SIG-M5 treated with dmso at 0.1 percent for 504 hours (cell line): ENCODE data around the gene LRRFIP1.
"Not testable (repeated sequence)": the region's sequence is repeated elsewhere in the genome, so short reads cannot be mapped to it uniquely, and the experiment has no call there.

Source experiments
- DNase-seq: peaks from one replicate; lab custom pipeline; 2025; ENCODE audit not compliant: unreplicated experiment; lab: John Stamatoyannopoulos, UW

Gene LRRFIP1, protein sequence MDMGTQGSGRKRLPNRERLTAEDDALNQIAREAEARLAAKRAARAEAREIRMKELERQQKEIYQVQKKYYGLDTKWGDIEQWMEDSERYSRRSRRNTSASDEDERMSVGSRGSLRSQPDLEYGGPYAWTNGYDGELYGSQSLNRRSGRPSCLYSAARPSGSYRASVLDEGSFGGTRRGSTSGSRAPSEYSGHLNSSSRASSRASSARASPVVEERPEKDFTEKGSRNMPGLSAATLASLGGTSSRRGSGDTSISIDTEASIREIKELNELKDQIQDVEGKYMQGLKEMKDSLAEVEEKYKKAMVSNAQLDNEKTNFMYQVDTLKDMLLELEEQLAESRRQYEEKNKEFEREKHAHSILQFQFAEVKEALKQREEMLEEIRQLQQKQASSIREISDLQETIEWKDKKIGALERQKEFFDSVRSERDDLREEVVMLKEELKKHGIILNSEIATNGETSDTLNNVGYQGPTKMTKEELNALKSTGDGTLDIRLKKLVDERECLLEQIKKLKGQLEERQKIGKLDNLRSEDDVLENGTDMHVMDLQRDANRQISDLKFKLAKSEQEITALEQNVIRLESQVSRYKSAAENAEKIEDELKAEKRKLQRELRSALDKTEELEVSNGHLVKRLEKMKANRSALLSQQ

DNA sequence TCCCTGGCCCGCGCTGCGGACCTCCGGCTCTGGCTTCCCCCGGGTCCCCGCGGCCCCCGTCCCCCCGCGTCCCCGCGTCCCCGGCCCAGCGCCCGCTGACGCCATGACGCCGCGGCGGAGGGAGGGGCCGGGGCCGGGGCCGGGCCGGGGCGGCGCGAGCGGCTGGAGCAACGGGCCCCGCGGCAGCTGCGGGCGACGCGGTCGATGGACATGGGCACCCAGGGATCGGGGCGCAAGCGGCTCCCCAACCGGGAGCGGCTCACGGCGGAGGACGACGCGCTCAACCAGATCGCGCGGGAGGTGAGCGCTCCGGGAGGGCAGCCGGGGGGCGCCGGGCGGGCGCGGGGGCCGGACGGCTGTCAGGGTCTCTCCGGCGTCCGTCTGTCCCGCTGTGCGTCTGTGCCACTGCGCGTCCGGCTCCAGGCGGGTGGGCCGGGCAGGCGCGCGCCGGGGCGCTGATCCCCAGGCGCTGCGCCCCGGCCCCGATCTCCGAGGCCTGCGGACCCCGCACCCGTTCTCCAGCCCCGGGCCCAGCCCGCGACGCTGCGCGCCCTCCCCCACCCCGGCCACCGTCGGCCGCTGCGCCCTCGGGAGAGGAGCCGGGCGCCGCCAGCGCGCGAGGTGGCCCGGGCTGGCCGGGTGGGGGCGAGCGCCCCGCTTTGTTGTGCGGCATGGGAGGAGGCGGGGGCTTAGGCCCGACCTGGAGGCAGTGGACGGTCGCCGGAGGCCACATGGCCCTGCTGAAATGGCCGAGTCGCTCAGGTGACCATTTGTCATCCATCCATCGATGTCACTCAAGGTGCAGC is at the start of gene LRRFIP1:
Gene LRRFIP1 (plus strand): TSS at position 147 of the 806 bp plus-strand sequence. CDS start 58 bp downstream, at position 205.
- DNase-seq = no peak

DNA sequence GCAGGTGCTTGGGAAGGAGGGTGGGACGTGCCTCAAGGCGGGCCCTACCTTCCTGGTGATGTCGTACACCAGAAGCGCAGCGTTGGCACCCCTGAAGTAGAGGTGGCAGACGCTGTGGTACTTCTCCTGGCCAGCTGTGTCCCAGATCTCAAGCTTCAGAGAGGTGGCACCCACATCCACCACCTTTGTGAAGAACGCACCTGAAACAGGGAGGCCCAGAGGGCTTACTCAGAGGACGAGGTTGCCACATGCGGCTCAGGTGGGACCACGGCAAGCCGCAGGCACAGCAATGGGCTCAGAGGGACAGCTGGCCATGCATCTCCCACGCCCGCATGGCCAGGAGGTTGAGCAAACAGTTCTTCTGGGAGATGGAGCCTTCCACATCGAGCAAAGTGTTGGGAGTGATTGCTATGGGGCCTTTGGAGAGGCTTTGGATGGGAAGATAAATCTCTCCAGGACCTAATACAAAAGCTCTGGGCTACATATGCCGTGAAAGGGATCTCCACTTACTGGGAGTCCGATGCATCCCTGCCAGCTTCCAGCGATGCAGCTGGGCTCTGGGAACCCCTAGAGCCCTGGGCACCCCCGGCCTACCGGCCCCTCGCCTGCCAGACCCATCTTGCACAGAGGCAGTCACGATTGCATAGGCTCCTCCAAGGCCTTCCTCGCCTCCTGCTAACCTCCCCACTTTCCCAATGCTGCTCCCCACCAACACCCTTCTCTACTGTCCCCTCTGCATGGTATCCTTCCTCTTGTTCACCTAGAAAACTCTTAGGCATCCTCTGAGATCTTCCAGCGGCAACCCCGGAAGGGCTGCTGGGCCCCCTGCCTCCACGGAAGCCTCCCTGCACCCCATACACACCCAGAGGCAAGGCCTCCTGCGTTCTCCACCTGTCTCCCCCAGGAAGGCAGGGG is 49.2 kb upstream of the LRRFIP1 start:
- no peak for DNase-seq

DNA sequence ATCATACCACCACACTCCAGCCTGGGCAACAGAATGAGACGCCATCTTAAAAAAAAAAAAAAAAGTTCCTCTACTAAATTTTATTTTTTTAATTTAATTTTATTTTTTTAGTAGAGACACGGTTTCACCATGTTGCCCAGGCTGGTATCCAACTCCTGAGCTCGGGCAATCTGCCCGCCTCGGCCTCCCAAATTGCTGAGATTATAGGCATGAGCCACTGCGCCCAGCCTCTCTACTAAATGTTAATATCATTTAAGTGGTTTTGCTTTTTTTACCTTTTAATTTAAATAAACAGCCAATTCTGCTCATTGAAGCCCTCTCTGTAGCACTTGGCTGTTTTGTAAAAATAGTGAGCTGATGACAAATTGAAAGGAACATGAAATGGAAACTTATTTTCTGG is 46.1 kb upstream of the LRRFIP1 start:
- no peak for DNase-seq

DNA sequence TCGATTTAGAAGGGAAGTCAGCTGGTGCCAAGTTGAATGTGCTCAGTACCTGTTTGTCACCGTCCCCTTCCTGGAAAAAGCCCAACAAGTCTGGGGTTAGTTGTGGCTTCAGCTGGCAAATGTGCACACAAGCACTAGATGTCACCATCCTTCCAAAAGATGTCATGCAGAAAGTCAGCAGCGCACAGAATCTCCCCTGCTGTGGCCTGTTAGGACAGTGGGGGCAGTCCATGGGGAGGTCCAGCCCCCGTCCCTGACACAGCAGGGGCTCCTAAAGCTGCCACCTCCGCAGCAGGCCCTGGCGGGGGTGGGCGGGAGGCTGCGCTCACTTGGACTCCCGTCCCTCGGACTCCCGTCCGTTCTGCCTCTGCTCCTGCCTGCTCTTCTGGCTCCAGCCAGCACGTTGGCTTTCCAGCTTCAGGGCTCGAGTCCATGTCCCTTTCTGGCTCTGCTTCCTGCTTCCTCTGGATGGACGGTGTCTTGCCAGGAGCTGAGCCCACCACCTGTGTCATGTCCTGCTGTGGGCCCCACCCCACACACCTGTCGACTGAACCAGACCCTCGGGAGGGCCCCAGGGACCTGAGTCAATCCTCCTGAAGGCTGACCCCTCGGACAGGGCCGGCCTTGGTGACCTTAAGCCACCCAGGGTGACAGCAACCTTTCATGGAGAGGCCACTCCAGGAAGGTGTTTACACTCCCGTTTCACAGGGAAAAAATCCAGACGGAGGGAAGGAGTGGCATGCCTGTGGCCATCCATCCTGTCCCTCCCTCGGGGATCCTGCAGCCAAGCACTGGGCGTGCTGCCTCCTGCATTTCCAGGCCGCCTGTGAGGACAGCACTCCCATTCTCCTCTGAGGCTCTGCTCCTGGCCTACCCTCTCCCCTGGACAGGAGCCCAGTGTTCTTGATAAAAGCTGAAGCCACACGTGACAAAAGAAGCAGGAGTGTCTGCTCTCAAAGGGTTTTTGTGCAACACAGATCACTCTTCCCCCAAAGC is 45.3 kb upstream of the LRRFIP1 start:
- DNase-seq = peak; percentile 34

DNA sequence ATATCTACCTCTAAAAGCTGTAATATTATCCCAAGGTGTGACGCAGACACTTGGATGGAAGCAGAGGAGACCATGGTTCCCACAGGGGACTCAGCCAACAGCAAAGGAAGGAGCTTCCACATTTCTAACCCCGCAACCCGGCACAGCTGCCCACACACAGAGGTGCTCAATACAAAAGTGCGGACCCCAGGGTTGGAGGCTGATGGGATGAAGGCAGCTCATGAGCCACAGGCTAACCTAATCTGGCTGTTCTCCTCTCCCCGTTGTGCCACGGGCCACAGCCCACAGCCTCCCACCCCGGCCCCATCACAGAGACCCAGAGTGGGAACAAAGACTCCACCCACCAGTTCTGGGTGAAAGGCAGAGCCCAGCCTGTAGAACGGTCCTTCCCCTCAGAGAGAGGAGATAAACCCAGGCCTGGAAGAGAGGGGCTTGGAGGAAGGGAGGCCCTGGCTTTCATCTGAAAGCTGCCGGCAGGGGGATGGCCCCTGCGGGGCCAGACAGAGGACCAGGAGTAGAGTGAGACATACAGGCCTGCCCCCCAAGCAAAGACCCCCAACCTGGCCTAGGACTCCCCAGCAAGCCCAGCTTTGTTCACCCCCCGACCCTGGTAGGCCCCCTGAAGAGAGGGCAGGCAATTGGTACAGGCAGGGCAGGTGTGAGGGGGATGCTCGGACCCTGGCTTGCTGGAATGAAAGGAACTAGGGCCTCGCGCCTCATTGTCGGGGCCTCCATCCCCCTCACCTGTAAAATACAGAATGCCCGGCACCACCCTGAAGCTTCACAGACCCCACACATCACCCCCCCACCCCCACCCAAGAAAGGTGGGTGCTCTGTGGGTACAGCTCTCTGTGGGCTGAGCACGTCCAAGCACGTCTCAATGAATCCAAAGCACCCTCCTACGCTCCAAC is 43.7 kb upstream of the LRRFIP1 start:
- DNase-seq = no peak

DNA sequence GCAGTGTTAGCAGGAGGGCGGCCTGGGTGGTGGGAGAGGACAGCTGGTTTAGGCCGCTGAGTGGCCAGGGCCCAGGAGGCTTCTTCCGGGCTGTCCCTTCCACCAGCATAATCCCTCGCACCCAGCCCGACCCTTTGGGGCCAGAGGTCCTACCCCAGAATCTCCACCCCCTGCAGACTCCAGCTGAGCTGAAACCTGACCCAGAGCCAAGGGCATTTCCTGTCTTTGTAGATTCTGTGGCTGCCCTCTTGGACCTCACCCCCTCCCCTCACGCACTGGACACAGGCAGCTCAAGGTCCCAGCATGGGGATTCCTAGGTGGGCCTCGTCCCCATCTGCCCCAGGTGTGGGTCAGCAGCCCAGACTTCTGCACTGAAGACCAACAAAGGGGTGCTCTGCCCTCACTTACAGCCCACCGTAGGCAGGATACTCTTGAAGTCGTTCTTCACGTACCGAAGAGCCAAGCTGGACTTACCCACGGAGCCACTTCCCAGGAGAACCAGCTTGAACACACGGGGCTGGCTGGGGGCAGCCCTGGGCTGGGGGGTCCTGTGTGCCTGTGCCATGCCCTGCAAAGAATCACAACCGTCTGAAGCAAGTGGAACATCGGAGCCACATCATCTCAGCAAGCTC is 41.7 kb upstream of the LRRFIP1 start:
- DNase-seq = no peak

DNA sequence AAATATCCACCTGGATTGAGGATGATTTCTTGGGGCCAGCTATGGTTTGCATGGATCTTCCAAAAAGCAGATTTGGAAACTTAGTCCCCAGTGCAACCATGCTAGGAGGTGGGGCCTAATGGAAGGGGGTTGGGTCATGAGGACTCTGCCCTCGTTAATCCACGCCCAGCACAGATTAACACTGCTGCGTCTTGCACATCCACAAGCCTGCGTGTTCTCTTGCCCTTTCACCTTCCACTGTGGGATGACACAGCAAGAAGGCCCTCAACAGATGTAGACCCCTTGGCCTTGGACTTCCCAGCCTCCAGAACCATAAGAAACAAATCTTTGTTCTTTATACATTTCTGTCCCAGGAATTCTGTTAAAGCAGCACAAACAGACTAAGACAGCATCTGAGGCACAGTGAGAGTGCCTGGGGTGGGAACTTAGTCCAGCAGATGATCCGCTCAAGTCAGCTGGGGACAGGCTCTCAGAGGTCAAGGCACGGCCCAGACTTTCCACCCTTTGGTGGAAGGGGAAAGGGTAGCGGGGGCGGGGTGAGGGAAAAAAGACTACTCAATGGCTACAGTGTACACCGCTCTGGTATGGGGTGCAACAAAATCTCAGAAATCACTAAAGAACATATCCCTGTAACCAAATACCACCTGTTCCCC is 39.2 kb upstream of the LRRFIP1 start:
- DNase-seq = no peak

DNA sequence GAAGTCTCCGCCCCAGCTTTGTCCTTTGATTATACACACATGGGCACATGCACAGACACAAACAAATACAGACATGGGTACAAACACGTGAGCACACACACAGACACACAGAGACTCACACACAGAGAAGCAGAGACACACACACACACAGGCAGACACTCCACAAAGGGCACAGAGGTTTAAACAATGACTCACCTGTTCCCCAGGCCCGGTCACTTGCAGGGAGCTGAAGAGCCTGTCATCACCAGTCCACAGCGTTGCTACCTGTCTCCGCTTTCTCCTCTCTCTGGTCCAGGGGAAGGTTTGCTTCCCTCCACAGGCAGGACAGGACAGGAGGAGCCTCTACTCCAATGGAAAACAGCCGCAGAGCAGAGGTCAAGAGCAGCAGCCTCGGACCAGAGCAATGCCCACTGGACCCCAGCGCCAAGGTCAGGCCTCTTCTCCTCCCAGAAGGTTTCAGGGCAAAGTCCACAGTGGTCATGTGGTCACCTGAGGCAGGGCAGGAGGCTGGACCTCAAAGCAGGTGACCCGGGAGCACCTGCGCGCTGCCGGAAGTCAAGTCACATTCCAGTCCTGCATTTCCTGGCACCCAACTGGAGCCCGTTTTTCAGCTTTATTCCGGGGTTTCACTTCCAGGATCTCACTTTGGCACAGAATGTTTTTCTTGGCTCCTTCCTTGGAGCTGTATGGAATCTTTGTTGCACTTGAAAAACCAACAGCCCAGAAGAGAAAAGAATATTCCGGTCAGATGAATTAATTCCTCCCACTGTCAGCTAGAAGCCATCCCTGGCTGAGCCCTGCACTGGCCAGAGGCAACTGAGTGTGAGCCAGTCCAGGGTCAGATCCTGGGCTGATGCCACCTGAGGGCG is 36.9 kb upstream of the LRRFIP1 start, which contains the start of gene RAB17:
Gene RAB17 (minus strand): TSS at position 463 of the 869 bp plus-strand sequence. CDS start 4,580 bp downstream, outside the sequence.
- peak; percentile 26 for DNase-seq

DNA sequence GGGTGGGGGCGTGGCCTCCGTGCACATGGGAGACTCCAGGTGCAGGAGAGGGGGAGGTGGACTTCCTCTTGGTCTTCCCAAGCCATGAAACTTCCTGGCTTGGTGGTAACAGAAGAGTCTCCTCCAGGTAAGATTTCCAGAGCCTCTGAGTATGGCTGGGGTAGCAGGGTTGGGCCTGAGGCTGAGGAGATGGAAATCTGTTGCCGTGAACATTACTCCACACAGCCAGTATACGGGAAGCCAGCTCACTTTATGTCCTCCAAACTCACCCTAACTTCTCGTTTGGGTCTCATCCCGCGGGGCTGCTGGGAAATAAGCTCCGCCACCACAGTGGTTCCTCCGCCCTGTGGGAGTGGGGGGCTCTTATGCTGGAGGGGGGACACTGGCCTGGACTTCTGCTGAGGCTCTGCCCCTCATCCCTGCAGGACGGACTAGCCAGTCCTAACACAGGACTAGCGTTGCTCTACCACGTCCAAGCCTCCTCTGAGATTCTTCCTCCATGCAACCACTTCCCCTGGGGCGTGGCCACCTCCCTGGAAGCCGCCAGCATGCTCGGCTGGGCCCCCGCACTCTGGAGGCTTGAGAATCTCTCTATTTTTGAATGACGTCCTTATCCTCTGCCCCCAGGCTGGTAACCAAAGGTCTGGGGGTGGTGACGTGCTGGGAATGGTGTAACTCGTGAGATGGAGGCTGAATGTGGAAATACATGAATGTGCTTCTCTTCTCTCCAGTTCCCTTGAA is 36.1 kb upstream of the LRRFIP1 start:
- peak; percentile 61 for DNase-seq

DNA sequence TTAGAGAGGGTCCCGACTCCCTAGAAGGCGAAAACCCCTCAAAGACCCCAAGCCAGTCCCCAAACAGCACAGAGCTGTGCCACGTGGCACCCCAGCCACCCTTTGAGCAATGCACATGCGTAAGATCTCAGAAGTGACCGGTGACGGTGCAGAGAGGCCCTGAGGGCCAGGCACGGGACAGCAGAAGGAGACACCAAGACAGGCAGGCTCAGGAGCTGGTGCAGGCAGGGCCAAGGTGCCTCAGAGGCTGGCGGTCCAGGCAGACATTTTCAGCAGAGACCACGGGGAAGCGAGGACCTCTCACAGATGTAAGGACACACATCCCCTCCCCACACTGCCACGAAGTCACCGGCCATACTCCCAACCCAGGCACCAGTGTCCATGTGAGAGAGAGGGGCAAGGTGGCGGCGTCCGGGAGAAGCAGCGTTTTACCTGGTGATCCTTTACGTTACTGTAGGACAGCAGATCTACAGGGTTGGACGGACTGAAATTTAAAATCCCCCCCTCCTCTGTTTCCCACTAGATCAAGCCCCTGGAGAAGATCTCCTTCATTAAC is 34.9 kb upstream of the LRRFIP1 start:
- DNase-seq = no peak

DNA sequence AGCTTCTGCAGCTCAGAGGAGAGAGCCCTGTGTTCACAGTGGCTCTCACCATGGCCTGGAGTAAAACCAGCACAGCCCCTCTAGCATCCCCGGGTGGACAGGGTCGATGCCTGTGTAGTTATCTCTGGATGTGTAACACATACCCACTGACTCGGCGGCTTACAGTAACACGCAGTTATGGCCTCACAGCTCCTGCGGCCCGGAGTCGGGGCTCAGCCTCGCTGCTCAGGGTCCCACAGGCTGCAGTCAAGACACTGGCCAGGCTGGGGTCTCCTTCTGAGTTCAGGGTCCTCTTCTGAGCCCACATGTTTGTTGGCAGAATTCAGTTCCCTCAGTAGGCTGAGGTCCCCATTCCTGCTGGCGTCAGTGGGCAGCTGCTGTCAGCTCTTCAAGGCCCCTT is 34.4 kb upstream of the LRRFIP1 start:
- DNase-seq = no peak

DNA sequence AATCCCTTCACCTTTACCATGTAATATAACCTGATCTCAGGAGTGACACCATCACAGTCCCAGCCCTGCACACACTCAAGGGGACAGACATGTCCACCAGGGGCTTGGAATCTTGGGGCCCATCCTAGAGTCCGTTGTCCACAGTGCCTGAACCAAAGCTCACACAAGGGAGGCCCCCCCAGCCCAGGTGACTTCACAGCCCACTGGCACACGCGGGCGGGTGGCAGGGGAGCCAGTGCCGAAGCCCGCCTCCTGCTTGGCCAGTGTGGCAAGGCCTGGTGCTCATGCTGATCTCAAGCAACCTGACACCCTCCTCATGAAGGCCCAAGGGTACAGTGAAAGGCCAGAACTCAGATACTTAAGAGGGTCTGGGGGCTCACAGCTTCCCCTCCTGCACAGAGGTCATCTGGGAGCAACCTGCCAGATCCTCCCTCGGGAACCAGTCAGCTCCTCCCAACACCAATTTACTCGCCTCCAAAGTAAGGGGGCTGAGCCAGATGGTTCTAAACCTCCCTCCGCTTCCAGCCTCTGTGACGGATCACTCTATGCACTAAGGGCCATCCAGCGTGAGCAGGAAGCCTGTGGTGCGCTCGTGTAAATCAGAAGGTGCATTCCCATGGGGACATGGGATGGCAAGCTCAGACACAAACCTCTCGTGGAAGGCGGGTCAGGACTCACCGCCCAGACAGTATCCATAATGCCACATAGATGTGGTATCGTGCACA is 33.6 kb upstream of the LRRFIP1 start:
- DNase-seq = no peak

DNA sequence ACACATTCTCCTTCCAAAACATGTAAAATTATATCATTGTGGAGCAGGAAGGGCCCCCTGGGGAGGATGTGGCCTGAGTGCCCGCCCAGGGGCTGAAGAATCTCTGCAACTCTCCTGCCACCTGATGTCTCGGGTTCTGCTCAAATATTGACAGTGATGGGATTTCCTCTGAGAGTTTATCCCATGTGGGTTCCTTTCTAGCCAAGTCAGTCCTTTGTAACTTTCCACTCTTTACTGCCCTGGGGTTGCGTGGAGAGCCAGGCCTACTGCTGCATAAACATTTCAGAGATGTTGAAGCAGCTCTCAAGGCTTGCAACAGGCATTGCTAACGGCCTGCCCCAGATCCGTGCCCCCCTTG is 32.9 kb upstream of the LRRFIP1 start:
- DNase-seq = no peak

DNA sequence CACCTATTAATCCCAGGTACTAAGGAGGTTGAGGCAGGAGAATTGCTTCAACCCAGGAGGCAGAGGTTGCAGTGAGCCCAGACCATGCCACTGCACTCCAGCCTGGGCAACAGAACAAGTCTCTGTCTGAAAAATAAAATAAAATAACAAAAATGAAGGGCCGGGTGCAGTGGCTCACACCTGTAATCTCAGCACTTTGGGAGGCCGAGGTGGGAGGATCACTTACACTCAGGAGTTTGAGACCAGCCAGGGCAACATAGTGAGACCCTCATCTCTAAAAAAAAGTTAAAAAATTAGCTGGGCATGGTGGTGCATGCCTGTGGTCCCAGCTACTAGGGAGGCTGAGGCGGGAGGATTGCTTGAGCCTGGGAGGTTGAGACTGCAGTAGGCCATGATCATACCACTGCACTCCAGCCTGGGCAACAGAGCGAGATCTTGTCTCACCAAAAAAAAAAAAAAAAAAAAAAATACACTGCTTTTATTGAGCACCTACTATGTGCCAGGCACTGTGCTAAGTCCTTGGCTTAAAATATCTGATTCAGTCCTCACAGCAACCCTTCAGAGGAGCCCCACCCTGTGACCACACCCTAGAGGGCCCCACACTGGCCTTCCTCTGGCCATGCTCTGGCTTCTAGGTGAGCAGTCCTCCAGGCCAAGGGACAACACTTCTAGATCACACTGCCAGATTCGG is 31.4 kb upstream of the LRRFIP1 start:
- not testable (repeated sequence) for DNase-seq
